Heart left ventricle (tissue), 16 donors: ENCODE data around the gene RAB20. TPM values are rescaled to one million over a fixed set of nuclear protein-coding genes. Genes with fewer than 3 reads are reported as not detected.
"Not testable (repeated sequence)": the region's sequence is repeated elsewhere in the genome, so short reads cannot be mapped to it uniquely, and the experiment has no call there.

Source experiments
- ATAC-seq, 4 donors: fragments of 200-7000 bp; cut with Tn5 transposase; one replicate each; pipeline ENCODE4 v1.9.1; 2020 to 2022; ENCODE audit warnings: moderate library complexity in 4 of 4, mild to moderate bottlenecking in 3 of 4, moderate number of reproducible peaks in 1 of 4
- DNase-seq, 5 donors: peaks; one replicate each; pipeline ENCODE4 v3.0.0-alpha.2; 2020
- H3K27ac ChIP-seq, 12 donors: fragments of 200-600 bp; sonication (generic) in 4 of 12; one replicate each; pipeline versions ENCODE4 v1.5.0 to v1.8.0; 2016 to 2022; ENCODE audit warnings: mild to moderate bottlenecking in 2 of 12
- H3K27me3 ChIP-seq, 9 donors: fragments of 200-600 bp; sonication (generic) in 2 of 9; one replicate each; pipeline versions ENCODE4 v1.5.1 to v1.8.0; 2016 to 2022; ENCODE audit warnings: mild to moderate bottlenecking in 3 of 9
- H3K36me3 ChIP-seq, 9 donors: fragments of 200-600 bp; sonication (generic) in 2 of 9; one replicate each; pipeline versions ENCODE4 v1.5.0 to v1.8.0; 2018 to 2022; ENCODE audit warnings: mild to moderate bottlenecking in 2 of 9
- H3K4me1 ChIP-seq, 12 donors: fragments of 200-600 bp; sonication (generic) in 4 of 12; one replicate each; pipeline versions ENCODE4 v1.5.0 to v1.8.0; 2016 to 2022; ENCODE audit warnings: mild to moderate bottlenecking in 3 of 12
- H3K4me3 ChIP-seq, 12 donors: fragments of 200-600 bp; sonication (generic) in 4 of 12; one replicate each; pipeline versions ENCODE4 v1.5.0 to v1.8.0; 2017 to 2022; ENCODE audit warnings: mild to moderate bottlenecking in 9 of 12, moderate library complexity in 4 of 12
- H3K9me3 ChIP-seq, 12 donors: fragments of 200-600 bp; sonication (generic) in 4 of 12; one replicate each; pipeline versions ENCODE4 v1.5.0 to v1.8.0; 2016 to 2022; ENCODE audit warnings: mild to moderate bottlenecking in 1 of 12
- POLR2A ChIP-seq, 2 donors: fragments of 450-650 bp; IDR thresholded peaks; one replicate each; pipeline ENCODE4 v1.6.1; 2017; ENCODE audit warnings: antibody characterized with exemption in 2 of 2, mild to moderate bottlenecking in 2 of 2, moderate library complexity in 2 of 2
- WGBS, 4 donors: extraction: QIAGEN DNeasy Blood & Tissue Kit in 2 of 4; methylation state at CpG; one replicate each; pipeline versions ENCODE4 v1.1.5 to v1.1.7; 2013 to 2018; 5-methylcytosine and 5-hydroxymethylcytosine counted together
- intact Hi-C, 10 donors: fragments of 100-400 bp; cut with DNase I; formaldehyde crosslinking; loops; one replicate each; pipeline versions ENCODE4 v1.11.1 to v1.14.2; 2022
- long read RNA-seq, 3 donors: library from polyadenylated mRNA; unstranded; transcript quantifications; one replicate each; pipeline ENCODE4 v2.0.0, GENCODE V29; 2020 to 2021
- polyA plus RNA-seq, 2 donors: library from polyadenylated mRNA; stranded (reverse); fragments of 200-250 nt; gene quantifications; one replicate each; pipeline ENCODE4 v1.2.3, GENCODE V29; 2013
- total RNA-seq, 9 donors: library from RNA; depleted of rRNA in 2 of 9; stranded (reverse); fragments of >200 nt in 2 of 9; fragmentation: NEBNext Ultra II Directional in 3 of 9; extraction: Animal tissue kit (Norgen Biotek cat#: 25700) in 3 of 9; gene quantifications; one replicate each; pipeline versions ENCODE4 v1.1.0 to v1.2.4, GENCODE V29; 2016 to 2023
- TF ChIP-seq, protein P1 (sequence below), 12 donors: fragments of 200-600 bp; sonication (generic) in 4 of 12; IDR thresholded peaks; one replicate each; pipeline versions ENCODE4 v1.5.0 to v1.8.0; 2018 to 2022; ENCODE audit warnings: antibody characterized with exemption in 12 of 12, mild to moderate bottlenecking in 5 of 12
- donor health status: ischemic (EF 13 %, LVEDD 7.1; RV severe dilation, severe dysfunction).
- donor health status: healthy with polysubstance abuse.
- donor health status: DM: no; HTN: yes; CAD: no.
- donor health status: DM: no; HTN: no; CAD: no.
- donor health status: ischemic (EF 25% LVEDD 6.9; RV normal size, moderate dysfunction).
- donor health status: ischemic (EF 25% LVEDD 5.7; RV mildly dilated, moderate dysfunction).
- donor health status: healthy.
- donor health status: DM: yes; HTN: yes; CAD: no.
- donor health status: ischemic (EF 35%, LVEDD 5.7; RV mildly dilated, moderate dysfunction).
- donor health status: nonischemic (EF 11% LVEDD 7.7; RV severe dilation, severe dysfunction).
- donor health status: DM: yes; HTN: yes; CAD: no.
- donor health status: PGD.
- donor health status: ischemic (EF 29% LVEDD 5.4; RV normal size, mild dysfunction).
- donor health status: nonischemic (EF 23%, LVEDD 6.1; RV moderate dilation, normal function).

Gene RAB20, protein sequence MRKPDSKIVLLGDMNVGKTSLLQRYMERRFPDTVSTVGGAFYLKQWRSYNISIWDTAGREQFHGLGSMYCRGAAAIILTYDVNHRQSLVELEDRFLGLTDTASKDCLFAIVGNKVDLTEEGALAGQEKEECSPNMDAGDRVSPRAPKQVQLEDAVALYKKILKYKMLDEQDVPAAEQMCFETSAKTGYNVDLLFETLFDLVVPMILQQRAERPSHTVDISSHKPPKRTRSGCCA
- total RNA-seq (10 to 100 TPM in 8 of 9 donors, 1 to 10 TPM in 1; 5.5 to 30.2 (median 13.7) TPM), polyA plus RNA-seq (10 to 100 TPM in 1 of 2 donors, 1 to 10 TPM in 1; 7.4 to 17.3 TPM)
- long read RNA-seq, donor 1, transcript RAB20-201 (2 exons, 1,518 nt): major isoform, 26 of 27 reads
- long read RNA-seq, donor 1, partial matches to known transcripts: 1 of 27 reads
- long read RNA-seq, donor 1, other reads (novel, unspliced or antisense): 0 of 27 reads
- long read RNA-seq, donor 2, transcript RAB20-201 (2 exons, 1,518 nt): major isoform, 195 of 202 reads
- long read RNA-seq, donor 2, partial matches to known transcripts: 6 of 202 reads
- long read RNA-seq, donor 2, other reads (novel, unspliced or antisense): 1 of 202 reads
- long read RNA-seq, donor 3, transcript RAB20-201 (2 exons, 1,518 nt): major isoform, 9 of 10 reads
- long read RNA-seq, donor 3, partial matches to known transcripts: 0 of 10 reads
- long read RNA-seq, donor 3, other reads (novel, unspliced or antisense): 1 of 10 reads

DNA sequence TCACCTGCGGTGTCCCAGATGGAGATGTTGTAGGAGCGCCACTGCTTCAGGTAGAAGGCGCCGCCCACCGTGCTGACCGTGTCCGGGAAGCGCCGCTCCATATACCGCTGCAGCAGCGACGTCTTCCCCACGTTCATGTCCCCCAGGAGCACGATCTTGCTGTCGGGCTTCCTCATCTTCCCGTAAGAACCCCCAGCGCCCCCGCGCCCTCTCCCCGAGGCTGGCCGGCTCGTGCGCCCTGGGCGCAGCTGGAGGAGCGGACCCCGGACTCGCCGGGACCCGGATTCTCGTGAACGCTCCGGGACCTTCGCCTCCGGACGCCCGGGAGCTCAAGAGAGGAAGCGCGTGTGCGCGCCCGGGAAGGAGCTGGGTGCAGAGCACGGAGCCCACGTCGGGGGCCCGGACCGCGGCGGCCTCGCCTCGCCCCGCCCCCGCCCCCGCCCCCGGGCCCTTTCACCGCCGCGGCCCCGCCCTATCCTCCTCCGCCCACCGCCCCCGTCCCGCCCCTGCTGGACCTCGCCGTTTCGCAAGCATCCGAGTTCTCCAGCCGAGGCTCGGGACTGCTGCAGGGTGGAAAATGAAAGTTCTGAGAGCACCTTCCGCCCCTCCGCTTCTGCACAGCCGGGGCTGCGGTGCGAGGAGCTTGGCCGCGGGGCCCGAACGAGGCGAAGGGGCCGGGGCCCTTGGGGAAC lies at the start of gene RAB20:
Gene RAB20 (minus strand): TSS at position 379 of the 692 bp plus-strand sequence. CDS start 203 bp downstream, at position 176.
- peak within 1 kb of the TSS; percentile 83 to 97 (median 94) for H3K27ac ChIP-seq
- H3K4me1 ChIP-seq: peaks cover 0 to 40% (median 19%) of the 10 kb centered on the region in 12 donors
- peak; percentile 79 to 87 (median 86) for ATAC-seq
- H3K36me3 ChIP-seq: peaks cover 0 to 15% (median 0%) of the 10 kb centered on the region in 9 donors
- H3K4me3 ChIP-seq: peak within 1 kb of the TSS; percentile 68 to 96 (median 82)
- WGBS, 4 donors: 0 to 1% (median 1%) methylated on average over 19 to 79 of the region's 79 CpGs
- TF ChIP-seq, protein P1, sequence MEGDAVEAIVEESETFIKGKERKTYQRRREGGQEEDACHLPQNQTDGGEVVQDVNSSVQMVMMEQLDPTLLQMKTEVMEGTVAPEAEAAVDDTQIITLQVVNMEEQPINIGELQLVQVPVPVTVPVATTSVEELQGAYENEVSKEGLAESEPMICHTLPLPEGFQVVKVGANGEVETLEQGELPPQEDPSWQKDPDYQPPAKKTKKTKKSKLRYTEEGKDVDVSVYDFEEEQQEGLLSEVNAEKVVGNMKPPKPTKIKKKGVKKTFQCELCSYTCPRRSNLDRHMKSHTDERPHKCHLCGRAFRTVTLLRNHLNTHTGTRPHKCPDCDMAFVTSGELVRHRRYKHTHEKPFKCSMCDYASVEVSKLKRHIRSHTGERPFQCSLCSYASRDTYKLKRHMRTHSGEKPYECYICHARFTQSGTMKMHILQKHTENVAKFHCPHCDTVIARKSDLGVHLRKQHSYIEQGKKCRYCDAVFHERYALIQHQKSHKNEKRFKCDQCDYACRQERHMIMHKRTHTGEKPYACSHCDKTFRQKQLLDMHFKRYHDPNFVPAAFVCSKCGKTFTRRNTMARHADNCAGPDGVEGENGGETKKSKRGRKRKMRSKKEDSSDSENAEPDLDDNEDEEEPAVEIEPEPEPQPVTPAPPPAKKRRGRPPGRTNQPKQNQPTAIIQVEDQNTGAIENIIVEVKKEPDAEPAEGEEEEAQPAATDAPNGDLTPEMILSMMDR (IDR thresholded peaks at IDR 0.05): no peak
- TF ChIP-seq POLR2A (IDR thresholded peaks at IDR 0.05): peak in 1 of 2 donors; percentile 46
- H3K9me3 ChIP-seq: peaks cover 0 to 8% (median 0%) of the 10 kb centered on the region in 12 donors
- DNase-seq: peak; percentile 91 to 94 (median 92)
- intact Hi-C loops: loop anchor here in 9 of 10 donors (1.0 to 10.0 kb wide), 9 partner anchors 37 to 329 kb away; no protein-coding TSS in a partner anchor
- H3K27me3 ChIP-seq: no peaks in the 10 kb centered on the region

DNA sequence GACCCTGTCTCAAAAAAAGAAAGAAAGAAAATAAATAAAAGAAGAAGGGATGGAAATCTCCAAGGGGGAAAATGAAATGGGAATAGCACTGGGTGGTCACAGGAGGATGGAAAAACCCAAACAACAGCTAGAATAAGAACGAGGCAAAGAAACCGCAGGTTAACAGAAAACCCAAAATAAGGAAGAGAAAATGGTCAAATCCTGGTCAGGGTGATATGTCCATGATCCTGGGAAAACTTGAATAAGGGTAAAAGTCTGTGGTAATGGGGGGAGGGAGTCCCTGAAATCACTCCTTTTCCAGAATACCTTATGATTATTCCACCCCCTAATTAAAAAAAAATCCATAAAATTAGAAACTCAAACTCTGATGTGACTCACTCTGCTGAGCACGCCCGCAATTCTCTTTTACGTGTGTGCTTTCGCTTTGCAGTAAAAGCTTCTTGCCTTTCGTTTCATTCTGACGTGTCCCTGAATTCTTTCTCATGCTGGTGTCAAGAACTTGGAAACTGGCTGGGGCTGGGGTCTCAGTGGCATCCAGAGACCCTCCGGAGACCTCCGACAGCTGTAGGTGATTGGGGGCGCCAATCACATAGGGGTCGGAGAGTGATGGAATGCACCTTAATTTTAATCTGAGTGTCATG lies 49.6 kb upstream of the RAB20 start:
- H3K36me3 ChIP-seq: no peaks in the 10 kb centered on the region
- no peaks in the 10 kb centered on the region for H3K9me3 ChIP-seq
- H3K4me1 ChIP-seq: peaks cover 0 to 6% (median 4%) of the 10 kb centered on the region in 12 donors
- TF ChIP-seq, protein P1 (IDR thresholded peaks at IDR 0.05): no peak
- no peak for TF ChIP-seq POLR2A (IDR thresholded peaks at IDR 0.05)
- WGBS, 4 donors: 85 to 88% (median 86%) methylated on average over 12 of the region's 12 CpGs
- DNase-seq (no peak), ATAC-seq (no peak)
- intact Hi-C loops: loop anchor here in 2 of 10 donors (5.0 to 10.0 kb wide), 2 partner anchors 94 to 96 kb away; partner anchors contain the start of gene CARS2 (in 2 of the 2)
- H3K27ac ChIP-seq: no peak overlapping the region
- H3K4me3 ChIP-seq: no peak overlapping the region
- peaks cover 0 to 10% (median 0%) of the 10 kb centered on the region in 9 donors for H3K27me3 ChIP-seq

DNA sequence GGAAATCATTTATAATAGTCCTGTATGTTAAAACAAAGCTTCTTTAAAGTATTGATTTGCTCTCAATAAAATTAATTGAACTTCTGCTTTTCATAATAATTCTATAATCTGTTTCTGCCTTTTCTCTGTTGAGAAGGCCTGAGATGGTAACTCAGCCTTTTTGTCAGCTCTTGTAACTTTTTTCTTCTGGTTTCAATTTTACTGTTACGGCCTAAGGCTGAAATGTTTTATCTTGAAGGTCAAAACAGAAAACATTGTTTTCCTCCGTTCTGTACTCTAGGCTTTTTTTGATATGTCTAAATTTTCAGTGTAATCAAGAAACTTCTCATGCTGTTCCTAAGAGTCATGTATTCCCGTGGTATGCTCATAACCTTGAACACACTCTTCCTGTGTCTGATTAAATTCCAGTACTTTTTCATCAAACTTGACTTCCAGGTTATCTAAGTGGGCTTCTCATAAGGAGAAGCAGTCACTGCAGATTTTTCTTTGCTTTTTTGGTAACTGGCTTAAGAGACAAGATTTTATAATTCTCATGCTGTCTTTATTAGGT lies 46.2 kb upstream of the RAB20 start:
- intact Hi-C loops: no loop called here
- TF ChIP-seq, protein P1 (IDR thresholded peaks at IDR 0.05): no peak
- no peak for TF ChIP-seq POLR2A (IDR thresholded peaks at IDR 0.05)
- DNase-seq (no peak), ATAC-seq (no peak)
- no peak overlapping the region for H3K4me3 ChIP-seq
- H3K27ac ChIP-seq: no peak overlapping the region
- no peaks in the 10 kb centered on the region for H3K9me3 ChIP-seq
- no peaks in the 10 kb centered on the region for H3K4me1 ChIP-seq
- peaks cover 0 to 10% (median 0%) of the 10 kb centered on the region in 9 donors for H3K27me3 ChIP-seq
- WGBS, 4 donors: 63 to 73% (median 68%) methylated on average over 3 of the region's 3 CpGs
- no peaks in the 10 kb centered on the region for H3K36me3 ChIP-seq

DNA sequence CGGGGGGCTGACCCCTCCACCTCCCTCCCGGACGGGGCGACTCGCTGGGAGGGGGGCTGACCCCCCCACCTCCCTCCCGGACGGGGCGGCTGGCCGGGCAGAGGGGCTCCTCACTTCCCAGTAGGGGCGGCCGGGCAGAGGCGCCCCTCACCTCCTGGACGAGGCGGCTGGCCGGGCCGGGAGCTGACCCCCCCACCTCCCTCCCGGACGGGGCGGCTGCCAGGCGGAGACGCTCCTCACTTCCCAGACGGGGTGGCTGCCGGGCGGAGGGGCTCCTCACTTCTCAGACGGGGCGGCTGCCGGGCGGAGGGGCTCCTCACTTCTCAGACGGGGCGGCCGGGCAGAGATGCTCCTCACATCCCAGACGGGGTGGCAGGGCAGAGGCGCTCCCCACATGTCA lies 44.8 kb upstream of the RAB20 start:
- H3K4me3 ChIP-seq, H3K36me3 ChIP-seq, intact Hi-C loops, DNase-seq, ATAC-seq, H3K9me3 ChIP-seq, H3K27ac ChIP-seq, H3K4me1 ChIP-seq: not testable (repeated sequence)
- 92 to 96% (median 93%) methylated on average over 13 to 30 of the region's 33 CpGs; no CpG with 5 or more reads in 1 of the 4 donors for WGBS, 4 donors
- peaks cover 0 to 10% (median 0%) of the 10 kb centered on the region in 9 donors for H3K27me3 ChIP-seq
